ENCODE results near the gene BGLAP.
A peak's percentile ranks its signal among the peaks of the same experiment; 100 is the strongest.

The BGLAP gene

GRCh38 chr1:156228501-156228900 lies 13.5 kb upstream of the BGLAP start:
- no peak for DNase-seq

- DNase-seq, result no peak
Measured at GRCh38 chr1:156229809-156230472, 12.0 kb upstream of the BGLAP start.

- no peak for DNase-seq
Measured at GRCh38 chr1:156230473-156230837, 11.5 kb upstream of the BGLAP start.

GRCh38 chr1:156232201-156232894 lies 9.6 kb upstream of the BGLAP start:
- no peak for DNase-seq

GRCh38 chr1:156233426-156234127 lies 8.4 kb upstream of the BGLAP start:
- no peak for DNase-seq

GRCh38 chr1:156236164-156236563 lies 5.8 kb upstream of the BGLAP start:
- no peak for DNase-seq

GRCh38 chr1:156238248-156238647 lies 3.7 kb upstream of the BGLAP start:
- no peak for DNase-seq

- DNase-seq, result no peak
Measured at GRCh38 chr1:156241311-156241811, 623 bp upstream of the BGLAP start.

- DNase-seq, result no peak
Measured at GRCh38 chr1:156242738-156243137, 754 bp downstream of the BGLAP start.

GRCh38 chr1:156244126-156244525 lies 2.1 kb downstream of the BGLAP start:
- no peak for DNase-seq

GRCh38 chr1:156244712-156245111 lies 2.7 kb downstream of the BGLAP start:
- no peak for DNase-seq

GRCh38 chr1:156245451-156246232 lies 3.7 kb downstream of the BGLAP start:
- DNase-seq, result peak; percentile 38

GRCh38 chr1:156246241-156246780 lies 4.3 kb downstream of the BGLAP start:
- DNase-seq, result no peak

GRCh38 chr1:156246781-156247459 lies 4.9 kb downstream of the BGLAP start:
- no peak for DNase-seq

- no peak for DNase-seq
Measured at GRCh38 chr1:156247460-156248322, 5.7 kb downstream of the BGLAP start, which contains the start of gene PAQR6. Gene PAQR6 (minus strand): TSS chr1:156248056. CDS start chr1:156246731, 1,325 bp downstream.

GRCh38 chr1:156248323-156248683 lies 6.3 kb downstream of the BGLAP start:
- no peak for DNase-seq

GRCh38 chr1:156249593-156249992 lies 7.6 kb downstream of the BGLAP start:
- DNase-seq, result no peak

- no peak for DNase-seq
Measured at GRCh38 chr1:156251527-156251926, 9.5 kb downstream of the BGLAP start.

- DNase-seq, result no peak
Measured at GRCh38 chr1:156253634-156254033, 11.7 kb downstream of the BGLAP start.

- DNase-seq, result no peak
Measured at GRCh38 chr1:156257711-156258110, 15.7 kb downstream of the BGLAP start.

GRCh38 chr1:156258859-156259258 lies 16.9 kb downstream of the BGLAP start:
- no peak for DNase-seq

Data from NCI-H748 treated with DMSO at 0.1 percent for 48 hours (cell line).